Inflammatory macrophage treated with lipopolysaccharide for 1 hour (primary cell): ENCODE results near the gene KLRF2.

Experiments used
- DNase-seq, 2 donors: peaks; one replicate each; pipeline ENCODE4 v3.0.0-alpha.2; 2020 to 2022

The KLRF2 gene

GRCh38 chr12:9941838-9942237, 60.5 kb downstream of the KLRF2 start:
- DNase-seq: no peak

GRCh38 chr12:9943240-9943639, 62.0 kb downstream of the KLRF2 start:
- peak; percentile 50 to 70 for DNase-seq

GRCh38 chr12:9944391-9944790, 63.1 kb downstream of the KLRF2 start:
- DNase-seq: peak; percentile 64 to 65
